A549 (cell line): ENCODE measurements around the gene GATA6.

Source experiments
- CEBPB ChIP-seq, 2 experiments: fragments of >200 bp in 1 of 2; sonication (Bioruptor Twin) in 1 of 2; formaldehyde crosslinking in 1 of 2; IDR thresholded peaks; 2 replicates each; pipeline ENCODE4 v1.6.1; 2012 to 2016
- EP300 ChIP-seq, 2 experiments: fragments of >200 bp; sonication (Bioruptor Twin); formaldehyde crosslinking; IDR thresholded peaks; 2 replicates in 1 of 2; 3 replicates in 1 of 2; pipeline ENCODE4 v1.6.1; 2016 to 2017
- JUN ChIP-seq, 2 experiments: fragments of >200 bp; sonication (Bioruptor Twin); formaldehyde crosslinking; IDR thresholded peaks; 2 replicates in 1 of 2; 3 replicates in 1 of 2; pipeline ENCODE4 v1.6.1; 2016 to 2017
- MAFK ChIP-seq: fragments of 450-650 bp; IDR thresholded peaks from 2 replicates; pipeline ENCODE4 v1.6.1; 2014; ENCODE audit not compliant: partially characterized antibody
- POLR2A ChIP-seq: IDR thresholded peaks from 2 replicates; pipeline ENCODE4 v1.6.1; 2012; ENCODE audit warnings: mild to moderate bottlenecking, low read length
- RAD21 ChIP-seq, 2 experiments: fragments of >200 bp in 1 of 2; sonication (Bioruptor Twin) in 1 of 2; formaldehyde crosslinking in 1 of 2; IDR thresholded peaks in 1 of 2; conservative IDR thresholded peaks in 1 of 2; 2 replicates in 1 of 2; 3 replicates in 1 of 2; pipeline ENCODE4 v1.6.1; 2012 to 2018; ENCODE audit warnings: inconsistent platforms in 1 of 2
- RNF2 ChIP-seq: fragments of 200-600 bp; sonication (generic); IDR thresholded peaks from 2 replicates; pipeline ENCODE4 v1.6.1; 2016; ENCODE audit warnings: low read depth, mild to moderate bottlenecking, antibody characterized with exemption, moderate library complexity, borderline replicate concordance
- TF ChIP-seq, protein P1 (sequence below): IDR thresholded peaks from 2 replicates; pipeline ENCODE4 v1.6.1; 2012
- TF ChIP-seq, protein P2 (sequence below): fragments of 200-600 bp; sonication (generic); IDR thresholded peaks from 2 replicates; pipeline ENCODE4 v1.6.1; 2016; ENCODE audit warnings: antibody characterized with exemption, mild to moderate bottlenecking, moderate library complexity
- TF ChIP-seq, protein P3 (sequence below): fragments of >200 bp; sonication (Bioruptor Twin); formaldehyde crosslinking; IDR thresholded peaks from 3 replicates; pipeline ENCODE4 v1.5.1; 2016
- TF ChIP-seq, protein P4 (sequence below): fragments of >200 bp; sonication (Bioruptor Twin); formaldehyde crosslinking; IDR thresholded peaks from 3 replicates; pipeline ENCODE4 v1.6.1; 2016
- TF ChIP-seq, protein P5 (sequence below): IDR thresholded peaks from 2 replicates; pipeline ENCODE4 v1.6.1; 2012
- TF ChIP-seq, protein P6 (sequence below): IDR thresholded peaks from 2 replicates; pipeline ENCODE4 v1.6.1; 2012; ENCODE audit warnings: low read depth, borderline replicate concordance

DNA sequence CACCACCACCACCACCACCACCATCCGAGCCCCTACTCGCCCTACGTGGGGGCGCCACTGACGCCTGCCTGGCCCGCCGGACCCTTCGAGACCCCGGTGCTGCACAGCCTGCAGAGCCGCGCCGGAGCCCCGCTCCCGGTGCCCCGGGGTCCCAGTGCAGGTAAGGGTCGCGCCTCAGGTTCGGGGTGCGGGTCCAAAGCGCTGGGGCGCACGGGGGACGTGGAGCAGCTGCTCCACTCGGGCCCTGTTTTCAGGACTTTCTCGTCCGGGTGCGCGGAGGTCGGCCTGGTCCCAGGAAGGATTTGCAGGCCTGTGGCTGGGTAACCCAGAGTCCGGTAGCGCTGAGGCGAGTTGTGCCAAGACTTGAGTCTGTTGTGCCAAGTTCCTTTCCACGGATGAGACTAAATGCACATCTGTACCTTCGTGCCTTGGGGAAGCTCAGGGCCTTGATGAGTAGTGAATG, 2.8 kb downstream of the GATA6 start:
- TF ChIP-seq CEBPB (IDR thresholded peaks at IDR 0.05), result no peak
- TF ChIP-seq, protein P1, sequence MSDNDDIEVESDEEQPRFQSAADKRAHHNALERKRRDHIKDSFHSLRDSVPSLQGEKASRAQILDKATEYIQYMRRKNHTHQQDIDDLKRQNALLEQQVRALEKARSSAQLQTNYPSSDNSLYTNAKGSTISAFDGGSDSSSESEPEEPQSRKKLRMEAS, result no peak
- TF ChIP-seq, protein P2, sequence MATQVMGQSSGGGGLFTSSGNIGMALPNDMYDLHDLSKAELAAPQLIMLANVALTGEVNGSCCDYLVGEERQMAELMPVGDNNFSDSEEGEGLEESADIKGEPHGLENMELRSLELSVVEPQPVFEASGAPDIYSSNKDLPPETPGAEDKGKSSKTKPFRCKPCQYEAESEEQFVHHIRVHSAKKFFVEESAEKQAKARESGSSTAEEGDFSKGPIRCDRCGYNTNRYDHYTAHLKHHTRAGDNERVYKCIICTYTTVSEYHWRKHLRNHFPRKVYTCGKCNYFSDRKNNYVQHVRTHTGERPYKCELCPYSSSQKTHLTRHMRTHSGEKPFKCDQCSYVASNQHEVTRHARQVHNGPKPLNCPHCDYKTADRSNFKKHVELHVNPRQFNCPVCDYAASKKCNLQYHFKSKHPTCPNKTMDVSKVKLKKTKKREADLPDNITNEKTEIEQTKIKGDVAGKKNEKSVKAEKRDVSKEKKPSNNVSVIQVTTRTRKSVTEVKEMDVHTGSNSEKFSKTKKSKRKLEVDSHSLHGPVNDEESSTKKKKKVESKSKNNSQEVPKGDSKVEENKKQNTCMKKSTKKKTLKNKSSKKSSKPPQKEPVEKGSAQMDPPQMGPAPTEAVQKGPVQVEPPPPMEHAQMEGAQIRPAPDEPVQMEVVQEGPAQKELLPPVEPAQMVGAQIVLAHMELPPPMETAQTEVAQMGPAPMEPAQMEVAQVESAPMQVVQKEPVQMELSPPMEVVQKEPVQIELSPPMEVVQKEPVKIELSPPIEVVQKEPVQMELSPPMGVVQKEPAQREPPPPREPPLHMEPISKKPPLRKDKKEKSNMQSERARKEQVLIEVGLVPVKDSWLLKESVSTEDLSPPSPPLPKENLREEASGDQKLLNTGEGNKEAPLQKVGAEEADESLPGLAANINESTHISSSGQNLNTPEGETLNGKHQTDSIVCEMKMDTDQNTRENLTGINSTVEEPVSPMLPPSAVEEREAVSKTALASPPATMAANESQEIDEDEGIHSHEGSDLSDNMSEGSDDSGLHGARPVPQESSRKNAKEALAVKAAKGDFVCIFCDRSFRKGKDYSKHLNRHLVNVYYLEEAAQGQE, result no peak
- TF ChIP-seq, protein P3, sequence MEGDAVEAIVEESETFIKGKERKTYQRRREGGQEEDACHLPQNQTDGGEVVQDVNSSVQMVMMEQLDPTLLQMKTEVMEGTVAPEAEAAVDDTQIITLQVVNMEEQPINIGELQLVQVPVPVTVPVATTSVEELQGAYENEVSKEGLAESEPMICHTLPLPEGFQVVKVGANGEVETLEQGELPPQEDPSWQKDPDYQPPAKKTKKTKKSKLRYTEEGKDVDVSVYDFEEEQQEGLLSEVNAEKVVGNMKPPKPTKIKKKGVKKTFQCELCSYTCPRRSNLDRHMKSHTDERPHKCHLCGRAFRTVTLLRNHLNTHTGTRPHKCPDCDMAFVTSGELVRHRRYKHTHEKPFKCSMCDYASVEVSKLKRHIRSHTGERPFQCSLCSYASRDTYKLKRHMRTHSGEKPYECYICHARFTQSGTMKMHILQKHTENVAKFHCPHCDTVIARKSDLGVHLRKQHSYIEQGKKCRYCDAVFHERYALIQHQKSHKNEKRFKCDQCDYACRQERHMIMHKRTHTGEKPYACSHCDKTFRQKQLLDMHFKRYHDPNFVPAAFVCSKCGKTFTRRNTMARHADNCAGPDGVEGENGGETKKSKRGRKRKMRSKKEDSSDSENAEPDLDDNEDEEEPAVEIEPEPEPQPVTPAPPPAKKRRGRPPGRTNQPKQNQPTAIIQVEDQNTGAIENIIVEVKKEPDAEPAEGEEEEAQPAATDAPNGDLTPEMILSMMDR, result no peak
- TF ChIP-seq JUN (IDR thresholded peaks at IDR 0.05), result no peak
- TF ChIP-seq EP300 (IDR thresholded peaks at IDR 0.05), result no peak
- no peak for TF ChIP-seq RAD21 (conservative IDR thresholded peaks at IDR 0.05 in 1 of 2, IDR thresholded peaks at IDR 0.05 in 1 of 2)
- TF ChIP-seq, protein P4, sequence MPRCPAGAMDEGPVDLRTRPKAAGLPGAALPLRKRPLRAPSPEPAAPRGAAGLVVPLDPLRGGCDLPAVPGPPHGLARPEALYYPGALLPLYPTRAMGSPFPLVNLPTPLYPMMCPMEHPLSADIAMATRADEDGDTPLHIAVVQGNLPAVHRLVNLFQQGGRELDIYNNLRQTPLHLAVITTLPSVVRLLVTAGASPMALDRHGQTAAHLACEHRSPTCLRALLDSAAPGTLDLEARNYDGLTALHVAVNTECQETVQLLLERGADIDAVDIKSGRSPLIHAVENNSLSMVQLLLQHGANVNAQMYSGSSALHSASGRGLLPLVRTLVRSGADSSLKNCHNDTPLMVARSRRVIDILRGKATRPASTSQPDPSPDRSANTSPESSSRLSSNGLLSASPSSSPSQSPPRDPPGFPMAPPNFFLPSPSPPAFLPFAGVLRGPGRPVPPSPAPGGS, result no peak
- TF ChIP-seq POLR2A, result no peak
- TF ChIP-seq, protein P5, sequence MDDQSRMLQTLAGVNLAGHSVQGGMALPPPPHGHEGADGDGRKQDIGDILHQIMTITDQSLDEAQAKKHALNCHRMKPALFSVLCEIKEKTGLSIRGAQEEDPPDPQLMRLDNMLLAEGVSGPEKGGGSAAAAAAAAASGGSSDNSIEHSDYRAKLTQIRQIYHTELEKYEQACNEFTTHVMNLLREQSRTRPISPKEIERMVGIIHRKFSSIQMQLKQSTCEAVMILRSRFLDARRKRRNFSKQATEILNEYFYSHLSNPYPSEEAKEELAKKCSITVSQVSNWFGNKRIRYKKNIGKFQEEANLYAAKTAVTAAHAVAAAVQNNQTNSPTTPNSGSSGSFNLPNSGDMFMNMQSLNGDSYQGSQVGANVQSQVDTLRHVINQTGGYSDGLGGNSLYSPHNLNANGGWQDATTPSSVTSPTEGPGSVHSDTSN, result no peak
- TF ChIP-seq MAFK, result no peak
- TF ChIP-seq, protein P6, sequence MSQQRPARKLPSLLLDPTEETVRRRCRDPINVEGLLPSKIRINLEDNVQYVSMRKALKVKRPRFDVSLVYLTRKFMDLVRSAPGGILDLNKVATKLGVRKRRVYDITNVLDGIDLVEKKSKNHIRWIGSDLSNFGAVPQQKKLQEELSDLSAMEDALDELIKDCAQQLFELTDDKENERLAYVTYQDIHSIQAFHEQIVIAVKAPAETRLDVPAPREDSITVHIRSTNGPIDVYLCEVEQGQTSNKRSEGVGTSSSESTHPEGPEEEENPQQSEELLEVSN, result no peak
- TF ChIP-seq RNF2, result no peak
